ENCODE results near the gene ZG16B.

ZG16B gene

GRCh38 chr16:2845116-2845515 is 15.0 kb downstream of the ZG16B start:
- DNase-seq (ENCODE audit: low read depth) = no peak

GRCh38 chr16:2846511-2847310 is 16.6 kb downstream of the ZG16B start:
- no peak for DNase-seq (ENCODE audit: low read depth)

DNA sequence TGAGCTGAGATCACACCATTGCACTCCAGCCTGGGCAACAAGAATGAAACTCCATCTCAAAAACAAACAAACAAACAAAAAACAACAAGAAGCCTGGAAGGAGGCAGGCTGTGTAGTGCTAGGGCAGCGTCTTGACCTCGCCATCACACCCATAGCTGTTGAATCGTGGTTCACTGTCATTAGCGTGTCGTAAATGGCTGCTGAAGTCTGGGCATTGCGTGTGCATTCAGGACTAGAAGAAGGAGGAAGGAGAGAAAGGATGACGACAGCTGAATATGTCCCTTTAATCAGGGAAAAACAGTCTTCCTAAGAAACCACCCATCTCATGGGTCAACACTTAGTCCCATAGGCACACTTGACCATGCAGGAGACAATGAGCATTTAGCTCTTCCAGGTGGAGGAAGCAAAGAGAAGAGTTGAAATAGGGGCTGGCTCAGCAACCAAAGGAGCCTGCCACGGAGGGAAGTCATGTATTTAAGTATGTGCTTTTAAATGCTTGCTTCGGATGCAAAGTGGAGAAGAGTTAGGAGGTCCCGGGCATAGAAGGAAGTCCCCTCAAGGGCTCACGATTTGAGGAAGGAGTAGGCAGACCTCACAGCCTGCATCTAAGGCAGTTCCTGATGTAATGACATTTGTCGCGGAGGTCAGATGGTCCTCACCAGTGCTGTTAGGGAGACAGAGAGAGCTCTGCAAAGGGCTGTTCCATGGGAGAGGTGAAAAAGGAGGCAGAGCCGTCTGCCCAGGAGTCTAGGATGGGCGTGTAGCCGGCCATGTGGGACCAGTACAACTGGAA is 19.0 kb downstream of the ZG16B start:
- no peak for DNase-seq (ENCODE audit: low read depth)

DNA sequence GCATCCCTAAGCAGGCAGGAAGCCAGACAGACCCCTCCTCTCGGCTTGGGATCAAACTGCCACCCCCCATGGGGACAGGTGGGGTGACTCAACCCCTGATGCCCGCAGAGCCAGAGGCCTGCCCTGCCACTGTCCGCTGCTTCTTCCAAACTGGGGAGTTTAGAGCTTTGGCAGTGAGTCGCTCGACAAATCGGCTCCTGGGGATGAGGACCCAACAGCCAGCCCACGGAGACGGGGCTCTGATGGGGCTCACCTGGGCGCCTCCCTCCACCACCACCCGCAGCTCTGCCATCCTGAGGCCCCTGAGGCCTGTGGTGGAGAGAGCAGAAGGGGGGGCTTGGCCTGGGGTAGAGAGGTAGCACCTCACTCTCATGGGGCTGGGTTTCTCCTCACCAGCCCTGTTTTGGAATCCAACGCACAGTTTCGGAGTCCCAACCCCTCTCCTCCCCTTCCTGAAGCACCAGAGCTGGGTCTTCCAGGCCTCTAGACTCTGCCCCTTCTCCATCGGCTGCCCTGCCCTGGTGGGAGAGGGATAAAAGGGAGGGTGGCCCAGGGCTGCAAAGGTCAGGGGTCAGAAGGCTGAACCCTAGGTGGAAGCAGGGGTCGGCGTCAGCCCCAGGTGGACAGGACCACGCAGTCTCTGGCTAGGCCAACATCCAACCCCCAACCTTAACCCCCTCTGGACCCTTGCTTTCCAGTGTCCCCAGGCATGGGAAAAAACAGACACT is 22.1 kb downstream of the ZG16B start:
- DNase-seq (ENCODE audit: low read depth) = no peak

DNA sequence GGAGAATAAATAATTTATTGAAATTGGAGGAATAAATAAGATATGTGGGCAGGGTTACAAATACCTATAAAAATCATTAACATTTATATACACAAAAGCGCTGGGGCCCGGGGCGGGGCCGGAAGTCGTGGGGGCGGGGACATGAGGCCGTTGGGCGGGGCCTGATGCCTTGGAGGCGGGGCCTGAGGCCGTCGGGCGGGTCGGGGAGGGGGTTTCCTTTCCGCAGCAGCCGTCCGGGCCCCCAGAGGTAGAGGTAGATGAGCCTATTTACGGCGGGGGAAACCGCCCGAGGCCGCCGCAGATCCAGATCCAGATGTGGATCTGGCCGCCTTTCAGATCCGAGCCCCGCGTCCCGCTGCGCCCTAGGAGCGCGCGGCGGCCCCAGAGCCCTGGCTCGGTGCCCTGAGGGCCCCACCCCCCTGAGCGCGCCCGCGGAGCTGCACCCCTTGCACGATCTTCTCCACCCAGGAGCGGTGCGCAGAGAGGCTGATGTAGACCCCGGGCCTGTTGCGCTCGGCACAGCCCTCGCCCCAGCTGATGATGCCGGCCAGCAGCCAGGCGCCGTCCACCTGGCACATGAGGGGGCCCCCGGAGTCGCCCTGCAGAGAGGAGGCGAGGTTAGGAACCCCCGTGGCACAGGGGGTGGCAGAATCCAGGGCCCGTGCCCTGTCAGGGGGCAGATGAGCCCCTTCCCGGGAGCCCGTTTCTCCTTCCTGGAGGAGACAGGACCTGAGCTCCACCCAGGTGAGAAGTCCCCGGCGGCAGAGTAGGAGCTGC is 22.8 kb downstream of the ZG16B start:
- DNase-seq (ENCODE audit: low read depth) = no peak

- DNase-seq (ENCODE audit: low read depth) = no peak
Observed at GRCh38 chr16:2853531-2854073, 23.5 kb downstream of the ZG16B start.

GRCh38 chr16:2854700-2855309 is 24.7 kb downstream of the ZG16B start:
- no peak for DNase-seq (ENCODE audit: low read depth)

DNA sequence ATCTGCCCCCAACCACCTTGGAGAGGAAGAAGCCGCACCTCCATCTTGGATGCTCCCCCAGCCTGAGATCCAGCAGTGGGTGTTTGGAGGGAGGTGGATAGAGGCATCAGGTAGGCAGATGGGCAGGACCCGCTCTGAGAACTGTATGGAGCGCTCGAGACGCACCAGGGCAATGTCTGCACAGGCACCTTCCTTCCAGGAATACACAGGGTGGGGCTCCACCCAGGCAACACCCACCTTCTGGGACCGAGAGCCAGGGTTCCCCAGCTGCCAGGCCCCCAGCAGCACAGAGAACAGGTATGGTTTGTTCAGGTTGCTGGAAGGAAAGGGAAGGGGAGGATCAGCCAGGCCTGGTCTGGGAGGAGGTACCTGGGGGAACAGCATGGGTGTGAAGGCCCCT is 25.4 kb downstream of the ZG16B start:
- no peak for DNase-seq (ENCODE audit: low read depth)

DNA sequence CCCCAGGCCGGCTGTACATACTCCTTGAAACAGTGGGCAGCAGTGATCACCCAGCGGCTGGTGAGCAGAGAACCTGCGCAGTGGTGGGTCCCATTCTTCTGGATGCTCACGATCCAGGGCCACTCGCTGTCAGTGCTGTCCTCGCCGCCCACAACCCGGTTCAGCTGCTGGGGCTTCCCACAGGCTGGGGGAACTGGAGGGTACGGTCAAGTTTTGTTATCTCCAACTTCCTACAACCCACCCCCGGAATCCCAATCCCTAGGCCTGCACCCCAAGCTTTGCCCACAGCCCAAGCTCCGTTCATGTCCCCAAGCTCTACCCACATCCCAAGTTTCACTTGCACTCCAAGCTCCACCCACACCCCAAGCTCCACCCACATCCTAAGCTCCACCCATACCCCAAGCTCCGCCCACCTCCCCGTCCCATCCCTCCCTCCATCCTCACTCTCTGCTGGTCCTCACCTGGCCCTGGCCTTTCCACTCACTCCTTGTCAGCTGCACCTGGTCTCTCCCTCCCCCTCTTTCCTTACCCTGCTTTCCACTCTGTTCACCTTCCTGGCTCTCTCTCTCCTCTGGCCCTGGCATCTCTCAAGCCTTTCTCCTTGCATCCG is 26.1 kb downstream of the ZG16B start:
- DNase-seq (ENCODE audit: low read depth) = no peak

GRCh38 chr16:2856686-2857450 is 26.8 kb downstream of the ZG16B start:
- no peak for DNase-seq (ENCODE audit: low read depth)

DNA sequence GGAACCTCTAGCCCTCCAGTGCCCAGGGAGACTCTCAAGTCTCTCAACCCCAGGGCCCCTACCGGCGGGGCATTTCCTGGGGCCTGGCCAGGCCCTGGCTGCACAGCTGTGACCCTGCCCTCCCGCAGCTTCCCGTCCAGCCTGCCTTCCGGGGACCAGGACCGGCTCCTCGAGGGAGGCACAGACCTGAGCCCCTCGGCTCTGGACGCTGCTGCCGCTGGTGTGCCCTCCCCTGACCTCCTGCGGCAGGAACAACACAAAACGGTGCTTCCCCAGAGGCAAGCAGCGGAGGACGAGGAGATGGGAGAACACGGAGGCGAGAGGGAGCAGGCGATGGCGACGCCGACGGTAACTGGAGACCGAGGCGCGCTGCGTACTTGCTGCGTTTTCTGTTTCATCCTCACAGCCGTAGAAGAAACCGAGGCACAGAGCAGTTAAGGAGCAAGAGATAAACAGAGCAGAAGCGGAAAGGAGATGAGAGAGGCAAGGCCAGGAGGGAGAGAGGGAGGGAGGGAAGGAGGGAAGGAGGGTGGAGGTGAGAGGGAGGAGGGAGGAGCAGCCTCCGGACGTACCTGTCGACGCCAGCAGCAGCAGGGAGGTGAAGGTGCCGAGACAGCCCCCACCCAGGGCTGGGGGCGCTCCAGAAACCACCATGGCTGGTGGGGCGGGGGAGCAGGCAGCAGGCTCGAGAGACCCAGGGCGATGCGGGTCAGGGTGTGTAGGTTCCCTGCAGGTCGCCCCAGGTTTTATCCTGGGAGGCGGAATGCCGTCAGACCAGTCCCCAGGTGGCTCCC is 27.5 kb downstream of the ZG16B start, which contains the start of gene PRSS22:
Gene PRSS22 (minus strand): TSS at position 720 of the 794 bp plus-strand sequence. CDS start 66 bp downstream, at position 654.
- no peak for DNase-seq (ENCODE audit: low read depth)

DNA sequence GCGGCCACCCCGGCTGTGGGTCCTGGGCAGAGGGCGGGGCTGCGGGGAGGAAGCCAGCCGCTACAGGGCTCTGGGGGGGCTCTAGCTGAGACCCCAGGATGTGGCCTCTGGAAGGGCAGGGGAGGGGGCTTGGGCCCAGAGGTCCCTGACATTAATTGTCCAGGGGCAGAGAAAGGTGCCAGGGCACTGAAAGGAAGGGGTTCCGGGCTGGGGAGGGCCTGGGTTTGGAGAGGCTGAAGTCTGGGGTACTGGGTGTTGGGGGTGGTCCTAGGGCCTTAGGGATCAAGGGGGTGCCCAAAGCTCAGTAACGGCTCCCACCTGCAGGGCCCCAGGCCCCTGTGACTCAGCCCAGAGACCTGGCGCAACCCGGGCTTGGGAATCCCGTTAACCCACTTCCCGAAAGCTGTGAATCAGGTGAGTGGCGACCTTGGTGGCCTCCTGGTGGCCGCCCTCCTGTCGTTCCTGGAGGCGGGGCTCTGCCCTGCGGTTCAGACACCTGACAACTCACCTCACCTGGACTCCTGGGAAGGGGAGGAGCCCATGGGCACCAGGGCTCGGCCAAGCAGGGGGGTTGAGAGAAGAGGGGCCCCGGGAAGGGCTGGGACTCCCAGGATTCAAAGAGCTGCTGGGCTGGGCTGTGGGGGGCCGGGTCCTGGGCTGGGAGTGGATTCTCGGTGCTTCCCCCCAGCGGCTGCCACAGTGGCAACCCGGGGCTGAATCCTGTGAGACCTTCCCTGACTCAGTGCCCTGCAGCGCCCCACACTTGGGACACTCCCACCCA is 28.3 kb downstream of the ZG16B start:
- DNase-seq (ENCODE audit: low read depth) = no peak

- no peak for DNase-seq (ENCODE audit: low read depth)
Observed at GRCh38 chr16:2859686-2860265, 29.7 kb downstream of the ZG16B start.

DNA sequence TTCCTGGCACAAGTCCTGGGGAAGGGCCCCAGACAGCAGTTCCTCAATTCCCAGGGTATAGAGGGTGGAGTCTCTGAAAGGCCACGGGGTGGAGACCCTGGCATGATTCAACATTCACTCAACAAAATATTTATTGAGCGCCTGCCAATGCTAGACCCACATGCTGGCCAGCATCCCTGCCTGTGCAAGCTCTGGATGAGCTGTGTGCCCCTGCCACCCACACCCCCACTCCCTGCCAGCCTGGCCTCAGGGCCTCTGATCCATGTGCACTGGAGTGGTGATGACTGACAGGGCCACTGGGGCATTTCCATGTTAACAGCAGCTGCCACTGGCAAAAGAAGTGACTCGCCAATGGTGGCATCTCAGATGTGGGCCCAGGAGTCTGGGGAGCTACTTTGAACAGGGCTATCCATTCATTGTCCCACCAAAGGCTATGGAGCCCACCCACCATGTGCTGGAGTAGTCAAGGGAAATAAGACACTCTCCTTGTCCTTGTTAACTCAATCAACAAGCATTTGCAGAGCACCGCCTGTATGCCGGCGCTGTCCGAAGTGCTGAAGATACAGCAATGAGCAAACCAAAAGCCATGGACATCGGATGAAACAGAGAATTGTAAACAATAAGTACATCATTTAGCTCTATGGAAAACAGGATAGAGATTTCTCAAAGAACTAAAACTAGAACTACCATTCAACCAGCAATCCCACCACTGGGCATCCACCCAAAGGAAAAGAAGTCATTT is 30.9 kb downstream of the ZG16B start:
- DNase-seq (ENCODE audit: low read depth) = no peak

GRCh38 chr16:2865651-2866050 is 35.5 kb downstream of the ZG16B start:
- no peak for DNase-seq (ENCODE audit: low read depth)

- no peak for DNase-seq (ENCODE audit: low read depth)
Observed at GRCh38 chr16:2866431-2866830, 36.3 kb downstream of the ZG16B start.

GRCh38 chr16:2867661-2867986 is 37.5 kb downstream of the ZG16B start:
- no peak for DNase-seq (ENCODE audit: low read depth)

Measured in non-pigmented ciliary epithelial cell (primary cell).